Measurements from ENCODE around the gene PTPN11.

Gene PTPN11

GRCh38 chr12:112458330-112458729 lies 39.6 kb downstream of the PTPN11 start:
- Histone ChIP-seq H3K4me3 (IDR thresholded peaks at IDR 0.05; ENCODE audit: insufficient read depth, low read depth, low read length) (no peak overlapping the region), H3K4me1 (ENCODE audit: low read depth, poor library complexity, severe bottlenecking) (peaks cover 10% of the 10 kb centered on the region), H3K27ac (no peak overlapping the region), H3K9ac (no peak overlapping the region), H4K20me1 (ENCODE audit: insufficient read depth) (no peaks in the 10 kb centered on the region), H2AFZ (ENCODE audit: low read depth) (no peak overlapping the region), H3K79me2 (ENCODE audit: insufficient read depth, low read depth) (no peaks in the 10 kb centered on the region), H3K36me3 (ENCODE audit: insufficient read depth) (0 out of 2 replicates have a peak, but pooled peaks cover 4% of the 10 kb centered on the region), H3K4me2 (no peak overlapping the region), H3K27me3 (ENCODE audit: insufficient read depth, low read depth) (no peaks in the 10 kb centered on the region)
- no peak for TF ChIP-seq CTCF (conservative IDR thresholded peaks at IDR 0.05; ENCODE audit: low read depth, low read length)

- Histone ChIP-seq H3K4me2 (no peak overlapping the region), H2AFZ (ENCODE audit: low read depth) (no peak overlapping the region), H4K20me1 (ENCODE audit: insufficient read depth) (no peaks in the 10 kb centered on the region), H3K27me3 (ENCODE audit: insufficient read depth, low read depth) (no peaks in the 10 kb centered on the region), H3K27ac (no peak overlapping the region), H3K9ac (no peak overlapping the region), H3K4me3 (IDR thresholded peaks at IDR 0.05; ENCODE audit: insufficient read depth, low read depth, low read length) (no peak overlapping the region), H3K79me2 (ENCODE audit: insufficient read depth, low read depth) (no peaks in the 10 kb centered on the region), H3K4me1 (ENCODE audit: low read depth, poor library complexity, severe bottlenecking) (peaks cover 14% of the 10 kb centered on the region), H3K36me3 (ENCODE audit: insufficient read depth) (0 out of 2 replicates have a peak, but pooled peaks cover 4% of the 10 kb centered on the region)
- no peak for TF ChIP-seq CTCF (conservative IDR thresholded peaks at IDR 0.05; ENCODE audit: low read depth, low read length)
Measured at GRCh38 chr12:112458751-112459150, 40.0 kb downstream of the PTPN11 start.

GRCh38 chr12:112463478-112463877 lies 44.7 kb downstream of the PTPN11 start:
- H3K36me3 ChIP-seq (ENCODE audit: insufficient read depth): no peaks in the 10 kb centered on the region
- no peaks in the 10 kb centered on the region for H4K20me1 ChIP-seq (ENCODE audit: insufficient read depth)
- no peak overlapping the region for H3K9ac ChIP-seq
- peaks cover 19% of the 10 kb centered on the region for H3K4me1 ChIP-seq (ENCODE audit: low read depth, poor library complexity, severe bottlenecking)
- H3K4me2 ChIP-seq: peak overlapping the region; percentile 4; the same call in 1 of the 2 replicates
- no peak for TF ChIP-seq CTCF (conservative IDR thresholded peaks at IDR 0.05; ENCODE audit: low read depth, low read length)
- H3K4me3 ChIP-seq (IDR thresholded peaks at IDR 0.05; ENCODE audit: insufficient read depth, low read depth, low read length): no peak overlapping the region
- no peaks in the 10 kb centered on the region for H3K27me3 ChIP-seq (ENCODE audit: insufficient read depth, low read depth)
- no peaks in the 10 kb centered on the region for H3K79me2 ChIP-seq (ENCODE audit: insufficient read depth, low read depth)
- no peak overlapping the region for H2AFZ ChIP-seq (ENCODE audit: low read depth)
- no peak overlapping the region for H3K27ac ChIP-seq

GRCh38 chr12:112464605-112465004 lies 45.9 kb downstream of the PTPN11 start:
- peaks cover 19% of the 10 kb centered on the region for H3K4me1 ChIP-seq (ENCODE audit: low read depth, poor library complexity, severe bottlenecking)
- TF ChIP-seq CTCF (conservative IDR thresholded peaks at IDR 0.05; ENCODE audit: low read depth, low read length): no peak
- H3K4me3 ChIP-seq (IDR thresholded peaks at IDR 0.05; ENCODE audit: insufficient read depth, low read depth, low read length): no peak overlapping the region
- no peaks in the 10 kb centered on the region for H3K79me2 ChIP-seq (ENCODE audit: insufficient read depth, low read depth)
- no peak overlapping the region for H3K4me2 ChIP-seq
- H3K9ac ChIP-seq: no peak overlapping the region
- H3K36me3 ChIP-seq (ENCODE audit: insufficient read depth): no peaks in the 10 kb centered on the region
- no peak overlapping the region for H2AFZ ChIP-seq (ENCODE audit: low read depth)
- no peaks in the 10 kb centered on the region for H4K20me1 ChIP-seq (ENCODE audit: insufficient read depth)
- no peaks in the 10 kb centered on the region for H3K27me3 ChIP-seq (ENCODE audit: insufficient read depth, low read depth)
- H3K27ac ChIP-seq: no peak overlapping the region
